Fibroblast of lung (primary cell): Measurements from ENCODE around the gene TOR1B. TPM values are rescaled to one million over a fixed set of nuclear protein-coding genes. Genes with fewer than 3 reads are reported as not detected.

ENCODE experiments used
- DNase-seq, 2 donors: peaks; one replicate each; pipeline versions ENCODE4 v3.0.0 to v3.0.0-alpha.2; 2010; ENCODE audit warnings: low read depth in 2 of 2
- H2AFZ ChIP-seq: 2 replicates; pipeline ENCODE4 v1.5.1; 2012; ENCODE audit warnings: low read length, control low read depth, inconsistent platforms
- H3K27ac ChIP-seq: 2 replicates; pipeline ENCODE4 v1.5.1; 2011; ENCODE audit warnings: low read length, control low read depth; ENCODE audit not compliant: insufficient read depth
- H3K27me3 ChIP-seq: 2 replicates; pipeline ENCODE4 v1.5.1; 2011; ENCODE audit warnings: mild to moderate bottlenecking, low read length; ENCODE audit not compliant: control insufficient read depth, insufficient read depth
- H3K36me3 ChIP-seq: 2 replicates; pipeline ENCODE4 v1.5.1; 2011; ENCODE audit warnings: low read length; ENCODE audit not compliant: control insufficient read depth, insufficient read depth
- H3K4me1 ChIP-seq: 2 replicates; pipeline ENCODE4 v1.5.1; 2011; ENCODE audit warnings: low read length; ENCODE audit not compliant: control insufficient read depth, insufficient read depth; ENCODE audit errors: extremely low read depth
- H3K4me2 ChIP-seq: 2 replicates; pipeline ENCODE4 v1.5.1; 2011; ENCODE audit warnings: low read length, control low read depth; ENCODE audit not compliant: insufficient read depth; ENCODE audit errors: extremely low read depth
- H3K4me3 ChIP-seq, 4 experiments: fragments of 200-600 bp in 1 of 4; sonication (generic) in 1 of 4; replicated peaks in 1 of 4; 2 replicates each; pipeline ENCODE4 v1.5.1; 2011 to 2016; ENCODE audit warnings: low read length in 4 of 4, low read depth in 3 of 4, mild to moderate bottlenecking in 3 of 4, control low read depth in 2 of 4, inconsistent platforms in 1 of 4, mixed read lengths in 1 of 4; ENCODE audit not compliant: insufficient read depth in 1 of 4; ENCODE audit errors: control extremely low read depth in 1 of 4
- H3K79me2 ChIP-seq: 2 replicates; pipeline ENCODE4 v1.5.1; 2012; ENCODE audit warnings: mild to moderate bottlenecking, low read length, inconsistent platforms; ENCODE audit not compliant: control insufficient read depth, insufficient read depth
- H3K9ac ChIP-seq: 2 replicates; pipeline ENCODE4 v1.5.1; 2011; ENCODE audit warnings: mild to moderate bottlenecking, low read length, control low read depth; ENCODE audit not compliant: insufficient read depth
- H3K9me3 ChIP-seq: 2 replicates; pipeline ENCODE4 v1.5.1; 2012; ENCODE audit warnings: low read depth, low read length; ENCODE audit not compliant: control insufficient read depth, insufficient read depth
- H4K20me1 ChIP-seq: 2 replicates; pipeline ENCODE4 v1.5.1; 2011; ENCODE audit warnings: low read length; ENCODE audit not compliant: control insufficient read depth, insufficient read depth; ENCODE audit errors: extremely low read depth
- CTCF ChIP-seq, 2 donors: IDR thresholded peaks in 1 of 2; conservative IDR thresholded peaks in 1 of 2; 1 replicate in 1 of 2; 2 replicates in 1 of 2; pipeline ENCODE4 v1.5.1; 2011 to 2012; ENCODE audit warnings: low read length in 2 of 2, control low read depth in 1 of 2, inconsistent platforms in 1 of 2, low read depth in 1 of 2, mild to moderate bottlenecking in 1 of 2
- EZH2 ChIP-seq: IDR thresholded peaks from 2 replicates; pipeline ENCODE4 v1.5.1; 2012; ENCODE audit warnings: low read length, control low read depth, mild to moderate bottlenecking; ENCODE audit errors: missing control alignments
- polyA plus RNA-seq, 2 donors: library from polyadenylated mRNA; depleted of rRNA in 1 of 2; stranded (reverse) in 1 of 2; unstranded in 1 of 2; fragments of >200 nt; gene quantifications; 2 replicates each; pipeline ENCODE4 v1.2.1, GENCODE V29; 2011 to 2012; ENCODE audit warnings: missing spikeins in 1 of 2
- total RNA-seq: library from RNA; depleted of rRNA; stranded (reverse); fragments of >200 nt; gene quantifications from 2 replicates; pipeline ENCODE4 v1.2.1, GENCODE V29; 2014

The TOR1B gene
- total and polyA plus RNA-seq, 2 donors (not counting 1 experiment from before 2014, with no cell fraction given) = 20.3 to 33.6 TPM

GRCh38 chr9:129806061-129806460, 3.1 kb downstream of the TOR1B start:
- no peaks in the 10 kb centered on the region for H3K79me2 ChIP-seq

GRCh38 chr9:129809346-129809745, 6.4 kb downstream of the TOR1B start:
- no peaks in the 10 kb centered on the region for H3K79me2 ChIP-seq
- H3K9ac ChIP-seq = no peak overlapping the region
- no peaks in the 10 kb centered on the region for H3K9me3 ChIP-seq
- H4K20me1 ChIP-seq = no peaks in the 10 kb centered on the region
- no peak overlapping the region for H3K4me2 ChIP-seq
- no peak for DNase-seq
- peaks cover under 1% of the 10 kb centered on the region for H3K4me1 ChIP-seq
- no peak overlapping the region for H3K27ac ChIP-seq
- no peak overlapping the region for H3K4me3 ChIP-seq
- H2AFZ ChIP-seq = no peak overlapping the region
- H3K27me3 ChIP-seq = no peaks in the 10 kb centered on the region
- TF ChIP-seq EZH2 (no peak), CTCF (conservative IDR thresholded peaks at IDR 0.05 in 1 of 2, IDR thresholded peaks at IDR 0.05 in 1 of 2; ENCODE audit: low read depth in 1 of 2, low read length in 2 of 2) (no peak)
- H3K36me3 ChIP-seq = peaks cover 9% of the 10 kb centered on the region

More at GRCh38 chr9:129806061-129806460, 3.1 kb downstream of the TOR1B start:
- no peak overlapping the region for H3K4me2 ChIP-seq
- no peaks in the 10 kb centered on the region for H3K27me3 ChIP-seq
- H2AFZ ChIP-seq = no peak overlapping the region
- no peaks in the 10 kb centered on the region for H4K20me1 ChIP-seq
- no peak overlapping the region for H3K9ac ChIP-seq
- H3K27ac ChIP-seq = no peak overlapping the region
- DNase-seq = no peak
- no peak for TF ChIP-seq EZH2
- H3K4me3 ChIP-seq = no peak overlapping the region
- peaks cover 6% of the 10 kb centered on the region for H3K36me3 ChIP-seq
- H3K9me3 ChIP-seq = no peaks in the 10 kb centered on the region
- H3K4me1 ChIP-seq = peaks cover 7% of the 10 kb centered on the region

- H2AFZ ChIP-seq = no peak overlapping the region
- TF ChIP-seq CTCF (conservative IDR thresholded peaks at IDR 0.05 in 1 of 2, IDR thresholded peaks at IDR 0.05 in 1 of 2; ENCODE audit: low read depth in 1 of 2, low read length in 2 of 2) (no peak), EZH2 (no peak)
- H3K4me3 ChIP-seq = no peak overlapping the region
- no peaks in the 10 kb centered on the region for H3K4me1 ChIP-seq
- DNase-seq = no peak
- H3K9me3 ChIP-seq = no peaks in the 10 kb centered on the region
- H3K79me2 ChIP-seq = no peaks in the 10 kb centered on the region
- H3K9ac ChIP-seq = no peak overlapping the region
- H4K20me1 ChIP-seq = no peaks in the 10 kb centered on the region
- no peak overlapping the region for H3K27ac ChIP-seq
- H3K4me2 ChIP-seq = no peak overlapping the region
- H3K27me3 ChIP-seq = no peaks in the 10 kb centered on the region
- peaks cover 13% of the 10 kb centered on the region for H3K36me3 ChIP-seq
These were observed 7.1 kb downstream of the TOR1B start for GRCh38 chr9:129810116-129810515.
